Measurements from ENCODE around the gene C2CD4D.

C2CD4D gene

DNA sequence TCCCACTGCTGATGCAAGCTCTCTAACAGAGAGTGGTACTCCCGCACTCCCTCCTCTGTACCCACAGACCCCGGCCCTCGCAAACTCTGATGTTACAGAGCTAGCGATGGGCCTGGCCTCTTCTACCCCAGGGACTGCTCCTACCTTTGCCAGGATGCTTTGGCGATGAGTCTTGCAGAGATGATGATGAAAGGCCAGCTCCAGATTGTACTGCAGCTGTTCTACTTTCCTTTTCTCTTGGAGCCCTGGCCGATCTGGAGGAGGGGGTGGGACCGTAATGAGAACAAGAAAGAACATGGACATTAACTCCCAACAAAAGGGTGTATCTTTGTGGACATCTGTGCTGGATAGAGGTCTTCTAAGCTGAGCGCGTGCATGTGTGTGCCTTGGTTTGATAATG, 28.4 kb downstream of the C2CD4D start:
- no peak for DNase-seq

DNA sequence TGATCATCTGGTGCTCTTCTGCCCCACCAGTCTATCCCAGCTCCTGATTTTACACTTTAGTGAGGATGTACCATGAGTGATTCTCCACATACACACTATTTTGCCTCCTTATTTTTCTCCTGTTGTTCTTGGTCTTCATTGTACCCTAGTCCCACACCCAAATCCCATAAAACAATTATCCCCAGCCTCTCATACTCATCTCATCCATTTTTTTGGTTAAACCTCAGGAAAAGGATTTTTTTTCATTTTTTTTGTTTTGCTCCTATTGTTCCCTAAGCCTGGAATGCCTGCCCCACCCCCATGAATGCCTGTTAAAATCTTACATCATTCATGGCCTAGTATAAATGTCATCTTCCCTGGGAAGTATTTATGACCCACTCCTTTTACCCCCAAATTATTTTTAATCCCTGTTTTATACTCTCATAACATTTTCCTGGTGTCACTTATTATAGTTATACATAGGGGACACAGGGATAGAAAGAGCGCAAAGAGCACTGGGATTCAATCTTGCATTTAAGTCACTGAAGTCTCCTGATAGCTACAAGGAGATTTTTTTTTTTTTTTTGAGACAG, 29.5 kb downstream of the C2CD4D start:
- no peak for DNase-seq

DNA sequence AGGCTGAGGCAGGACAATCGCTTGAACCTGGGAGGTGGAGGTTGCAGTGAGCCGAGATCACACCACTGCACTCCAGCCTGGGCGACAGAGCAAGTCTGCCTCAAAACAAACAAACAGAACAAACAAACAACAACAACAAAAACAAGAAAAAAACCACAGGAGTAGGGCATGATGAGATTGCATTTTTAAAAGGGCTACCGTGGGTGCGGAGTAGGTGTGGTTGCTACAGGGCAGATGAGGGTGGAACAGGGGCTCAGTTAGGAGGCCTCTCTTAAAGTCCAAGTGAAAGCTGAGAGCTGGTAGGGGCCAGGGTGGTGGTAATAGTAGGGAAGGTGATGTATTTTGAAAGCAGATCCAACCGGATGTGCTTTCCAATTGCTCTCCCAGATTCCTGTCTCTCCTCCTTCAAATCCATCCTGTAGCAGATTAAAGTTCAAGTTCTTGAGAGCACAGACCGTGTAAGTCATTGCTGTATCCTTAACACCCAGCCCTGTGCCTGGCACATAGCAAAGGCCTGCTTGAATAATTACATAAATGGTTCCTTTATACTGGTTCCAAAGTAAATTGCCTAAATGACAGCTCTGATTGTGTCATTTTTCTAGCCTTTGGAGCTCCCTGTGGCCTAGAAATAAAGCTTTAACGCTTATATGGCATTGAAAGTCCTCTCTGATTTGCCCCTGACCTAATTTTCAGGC, 30.2 kb downstream of the C2CD4D start:
- peak; percentile 15 for DNase-seq

DNA sequence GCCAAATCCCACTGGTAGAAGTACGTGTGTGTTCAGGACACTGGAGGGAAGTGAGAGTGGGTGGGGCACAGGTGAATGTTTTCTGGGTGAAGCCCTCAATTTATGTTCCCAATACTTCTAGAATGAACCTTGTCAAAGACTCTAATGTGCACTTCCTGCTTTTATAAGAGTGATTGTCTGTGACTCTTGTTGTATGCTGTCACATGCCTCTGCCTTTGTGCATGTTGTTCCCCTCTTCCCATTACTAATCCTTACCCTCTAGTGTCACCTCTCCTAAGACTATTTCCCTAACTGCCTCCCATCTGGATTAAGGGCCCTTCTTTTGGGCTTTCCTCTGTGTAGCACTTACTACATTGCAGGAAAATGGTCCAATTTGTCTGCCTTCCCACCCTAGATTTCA, 31.9 kb downstream of the C2CD4D start:
- DNase-seq: no peak

DNA sequence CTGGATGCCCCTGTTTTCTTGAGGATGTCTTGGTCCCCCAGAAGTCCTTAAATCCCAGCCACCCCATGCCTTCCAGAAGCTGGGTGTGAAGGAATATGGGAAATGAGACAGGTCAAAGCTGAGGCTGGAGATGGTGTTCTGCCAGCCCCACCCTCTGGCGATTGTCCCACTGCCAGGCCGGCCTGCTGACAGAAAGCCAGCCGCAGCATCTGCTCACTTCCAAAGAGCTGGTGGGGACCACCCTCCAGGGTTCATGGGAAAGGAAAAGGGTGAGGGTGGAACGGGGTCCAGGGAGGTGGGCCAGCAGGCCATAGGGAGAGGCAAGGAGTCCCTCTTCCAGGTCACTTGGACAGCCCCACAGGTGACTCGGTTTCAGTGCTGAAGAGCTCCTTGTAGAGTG, 32.5 kb downstream of the C2CD4D start:
- DNase-seq: peak; percentile 17

DNA sequence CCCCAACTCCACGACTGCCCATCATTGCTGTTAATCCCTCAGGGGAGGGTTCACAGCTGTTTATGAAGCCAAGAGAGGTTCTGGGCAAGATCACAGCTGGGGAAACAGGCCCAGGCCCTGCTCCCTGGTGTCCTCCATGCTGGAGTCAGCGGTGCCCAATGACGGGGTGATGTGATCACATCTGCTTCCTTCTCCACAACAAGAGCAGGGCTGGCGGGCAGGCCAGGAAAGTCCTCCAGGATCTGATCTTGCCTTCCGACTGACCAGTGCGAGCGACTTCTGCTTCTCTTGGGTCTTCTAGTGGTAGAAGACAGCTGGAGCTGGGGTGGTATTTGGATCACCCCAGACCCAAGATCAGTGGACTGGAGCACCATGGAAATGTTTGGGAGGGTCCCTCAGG, 33.5 kb downstream of the C2CD4D start:
- DNase-seq: peak; percentile 40

DNA sequence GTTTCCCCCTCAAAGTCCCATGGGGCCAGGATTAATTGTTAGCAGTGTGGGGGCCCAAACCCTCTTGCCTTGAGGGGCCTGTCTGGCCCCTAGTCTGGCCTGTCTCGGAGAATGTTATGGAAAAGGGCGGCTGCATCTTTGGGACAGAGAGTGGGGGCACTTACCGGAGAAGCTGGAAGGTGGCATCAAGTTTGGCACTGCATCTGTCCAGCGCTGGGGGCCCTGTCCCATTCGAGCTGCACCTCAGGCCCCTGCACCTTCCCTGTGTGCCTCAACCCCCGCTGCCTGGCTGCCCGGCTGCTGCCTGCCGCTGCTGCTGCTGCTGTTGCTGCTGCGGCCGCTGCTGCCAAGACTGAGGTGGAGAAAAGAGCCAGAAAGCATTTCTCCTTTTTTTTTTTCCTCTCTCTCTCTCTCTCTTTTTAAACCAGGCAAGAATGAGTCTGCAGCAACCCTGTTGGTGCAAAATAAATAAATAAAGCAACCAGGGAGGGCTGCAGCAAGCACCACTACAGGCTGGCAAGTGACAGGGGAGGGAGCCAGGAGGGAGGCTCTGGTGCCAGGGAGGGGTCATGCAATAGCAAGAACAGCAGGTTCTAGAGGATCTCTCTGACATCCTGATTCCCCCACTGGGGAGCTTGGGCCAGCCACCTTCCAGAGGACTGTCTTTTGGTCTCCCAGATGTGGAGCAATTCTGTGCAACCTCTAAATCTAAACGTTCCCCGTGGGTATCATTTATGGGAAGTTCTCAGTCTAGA, 34.4 kb downstream of the C2CD4D start, which contains the start of gene LINGO4:
LINGO4 (minus strand) TSS at position 354 of the 755 bp plus-strand sequence. CDS start 2,715 bp downstream, outside the sequence.
- DNase-seq: peak; percentile 34

DNA sequence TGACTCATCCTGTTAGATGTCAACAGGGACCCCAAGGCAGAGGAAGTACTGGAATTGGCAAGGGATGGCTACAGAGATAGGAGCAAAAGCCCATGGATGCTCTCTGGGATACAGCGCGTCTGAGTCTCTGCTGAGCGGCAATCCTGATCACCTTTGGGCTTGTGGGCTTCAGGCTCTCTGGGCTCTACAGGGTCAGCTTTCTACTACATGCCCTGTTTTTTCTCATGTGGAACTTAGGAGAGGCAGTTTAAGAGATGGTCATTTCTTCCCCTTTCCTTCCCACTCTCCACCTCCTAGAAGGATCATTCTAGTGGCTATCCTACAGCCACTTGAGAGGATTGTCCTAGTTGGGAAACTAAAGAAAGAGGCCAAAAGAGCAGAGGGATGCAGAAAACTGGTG, 35.7 kb downstream of the C2CD4D start:
- DNase-seq: no peak

DNA sequence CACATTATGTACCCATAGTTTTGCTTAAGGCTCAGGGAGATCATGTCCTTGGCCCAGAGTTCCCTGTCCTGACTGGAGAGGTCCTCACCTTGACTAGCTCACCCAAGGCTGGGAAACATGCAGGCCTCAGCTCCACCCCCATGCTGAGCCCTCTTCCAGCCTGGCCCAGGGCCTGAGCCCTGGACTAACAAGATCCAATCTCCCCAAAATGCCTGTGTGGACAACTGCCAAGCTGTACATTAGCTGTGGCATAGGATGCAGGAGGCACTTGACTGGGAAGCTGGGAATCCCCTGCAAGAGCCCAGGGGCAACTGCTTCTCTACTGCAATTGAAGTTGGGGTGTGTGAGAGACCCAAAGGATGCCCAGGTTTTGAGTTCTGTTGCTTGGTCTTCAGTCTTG, 36.5 kb downstream of the C2CD4D start:
- DNase-seq: no peak

DNA sequence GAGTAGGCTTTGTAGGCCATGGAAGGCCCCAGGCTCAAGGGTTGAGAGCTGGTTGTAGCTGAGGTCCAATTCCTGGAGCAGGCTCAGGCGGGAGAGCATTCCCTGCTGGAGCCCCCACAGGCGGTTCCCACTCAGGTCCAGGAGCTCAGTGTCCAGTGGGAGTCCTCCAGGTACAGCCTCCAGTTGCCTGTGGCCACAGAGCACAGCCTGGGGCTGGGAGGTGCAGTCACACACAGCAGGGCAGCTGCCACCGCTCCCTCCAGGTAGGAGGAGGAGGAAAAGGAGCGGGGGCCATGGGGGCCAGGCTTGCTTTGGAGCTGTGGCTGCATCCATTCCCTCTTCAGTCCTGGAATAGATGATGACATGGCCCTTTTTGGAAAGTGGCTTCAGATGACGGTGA, 37.2 kb downstream of the C2CD4D start:
- no peak for DNase-seq

DNA sequence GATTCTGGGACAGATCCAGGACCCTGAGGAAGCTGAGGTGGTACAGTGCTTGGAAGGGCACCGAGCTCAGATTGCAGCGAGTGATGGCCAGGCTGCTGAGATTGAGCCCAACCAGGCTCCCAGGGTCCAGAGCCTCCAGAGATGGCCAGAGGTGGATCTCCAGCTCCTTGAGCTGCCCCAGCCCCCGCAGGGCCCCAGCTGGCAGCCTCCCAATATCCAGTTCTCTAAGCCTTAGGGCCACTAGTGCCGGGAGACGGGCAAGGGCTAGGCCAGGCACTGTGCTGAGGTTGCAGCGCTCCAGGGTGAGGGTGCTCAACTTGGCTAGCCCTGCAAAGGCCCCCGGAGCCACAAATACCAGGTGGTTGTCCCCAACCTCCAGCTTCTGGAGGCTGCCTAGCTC, 37.8 kb downstream of the C2CD4D start:
- DNase-seq: no peak

DNA sequence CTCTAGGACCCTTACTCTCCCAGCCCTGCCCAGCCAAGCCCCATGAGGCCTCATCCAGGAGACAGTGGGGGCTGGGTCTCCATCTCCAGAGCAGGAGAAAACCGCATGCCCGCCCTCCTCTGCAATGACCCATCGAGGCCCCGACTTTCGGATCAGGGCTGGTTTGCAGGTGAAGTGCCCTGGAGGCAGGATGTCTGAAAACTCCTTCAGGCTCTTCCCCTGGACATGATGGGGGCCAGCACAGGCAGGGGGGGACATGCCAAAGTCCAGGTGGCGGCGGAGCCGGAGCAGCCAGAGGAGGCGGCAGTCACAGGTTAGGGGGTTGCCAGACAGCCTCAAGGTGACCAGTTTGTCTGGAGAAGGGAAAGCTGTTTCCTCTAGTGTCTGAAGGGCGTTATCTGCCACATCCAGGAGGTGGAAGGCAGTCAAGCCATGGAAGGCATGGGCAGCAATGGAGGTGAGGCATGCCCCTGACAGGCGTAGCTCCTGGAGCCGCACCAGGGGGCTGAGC, 38.3 kb downstream of the C2CD4D start:
- DNase-seq: no peak

DNA sequence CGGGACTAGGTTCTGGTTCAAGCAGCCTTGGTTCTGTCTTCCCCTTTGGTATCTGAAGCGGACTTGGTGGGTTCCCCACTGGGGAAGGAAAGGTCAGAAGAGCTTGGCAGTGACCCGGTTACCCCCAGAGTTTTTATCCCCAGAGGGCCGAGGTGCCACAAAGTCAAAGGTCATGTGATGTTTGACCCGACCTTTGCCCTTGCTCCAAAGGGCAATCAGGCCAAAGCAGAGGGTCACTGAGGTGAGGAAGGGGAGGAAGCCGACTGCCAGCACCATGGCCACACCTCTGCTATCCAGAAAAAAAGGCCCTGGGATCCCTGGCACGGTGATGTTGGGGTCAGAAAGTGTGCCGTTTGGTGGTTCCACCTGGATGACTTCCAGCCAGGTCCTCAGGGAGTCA, 38.8 kb downstream of the C2CD4D start:
- DNase-seq: no peak

DNA sequence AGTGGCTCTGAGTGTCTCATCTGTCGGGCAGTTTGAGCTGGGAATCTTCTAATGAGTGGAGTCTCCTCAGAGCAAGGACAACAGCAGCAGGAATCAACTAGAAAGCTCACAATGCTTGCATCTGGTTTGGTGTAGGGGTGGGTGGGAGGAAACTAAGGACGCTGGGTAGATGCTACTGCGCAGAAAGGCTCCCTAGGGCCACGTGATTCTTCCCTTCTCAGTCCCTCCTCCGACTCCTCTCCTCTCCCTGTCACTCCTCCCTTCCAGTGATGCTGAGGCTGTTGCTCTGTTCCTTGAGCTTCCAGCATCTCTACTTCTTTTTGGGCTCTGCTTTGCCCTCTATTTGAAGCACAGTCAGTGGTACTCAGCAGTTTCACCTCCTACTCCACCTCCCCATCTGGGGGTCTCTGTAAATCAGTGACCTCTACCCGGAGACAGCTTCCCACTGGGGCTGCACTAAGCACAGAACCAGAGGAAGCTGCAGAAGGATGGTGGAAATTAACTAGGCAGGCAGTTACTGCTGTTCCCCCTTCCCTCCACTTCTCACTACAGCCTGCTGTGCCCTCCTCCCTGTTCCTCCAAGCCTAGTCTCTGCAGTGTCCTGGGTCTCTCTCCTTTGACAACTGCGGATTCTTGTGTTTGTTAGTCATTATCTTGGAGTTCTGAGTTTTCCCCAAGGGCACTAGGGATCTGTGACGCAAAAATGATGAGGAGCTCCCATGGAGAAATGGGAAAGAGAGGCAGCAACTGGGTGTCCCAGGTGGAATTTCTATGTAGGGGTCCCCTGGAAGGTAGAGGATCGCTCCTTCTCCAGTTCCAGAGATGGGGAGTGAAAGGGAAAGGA, 40.2 kb downstream of the C2CD4D start:
- DNase-seq: no peak

DNA sequence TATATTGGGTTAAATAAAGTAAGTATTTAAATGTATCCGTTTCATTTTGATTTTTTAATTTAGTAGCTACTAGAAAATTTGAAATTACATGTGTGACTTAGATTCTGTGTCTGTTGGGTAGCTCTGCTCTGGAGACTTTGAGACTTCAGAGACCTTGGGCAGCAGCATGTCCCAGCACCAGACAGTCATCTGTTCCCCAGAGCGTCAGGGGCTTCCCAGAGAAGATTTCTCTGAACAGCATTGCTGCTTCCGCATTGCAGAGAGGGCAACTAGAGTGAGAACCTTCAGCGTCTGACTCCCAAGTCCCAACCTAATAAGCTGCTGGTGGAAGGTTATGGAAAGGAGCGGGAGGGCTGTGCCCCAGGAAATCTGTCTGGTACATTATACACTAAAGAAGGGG, 41.0 kb downstream of the C2CD4D start:
- no peak for DNase-seq

DNA sequence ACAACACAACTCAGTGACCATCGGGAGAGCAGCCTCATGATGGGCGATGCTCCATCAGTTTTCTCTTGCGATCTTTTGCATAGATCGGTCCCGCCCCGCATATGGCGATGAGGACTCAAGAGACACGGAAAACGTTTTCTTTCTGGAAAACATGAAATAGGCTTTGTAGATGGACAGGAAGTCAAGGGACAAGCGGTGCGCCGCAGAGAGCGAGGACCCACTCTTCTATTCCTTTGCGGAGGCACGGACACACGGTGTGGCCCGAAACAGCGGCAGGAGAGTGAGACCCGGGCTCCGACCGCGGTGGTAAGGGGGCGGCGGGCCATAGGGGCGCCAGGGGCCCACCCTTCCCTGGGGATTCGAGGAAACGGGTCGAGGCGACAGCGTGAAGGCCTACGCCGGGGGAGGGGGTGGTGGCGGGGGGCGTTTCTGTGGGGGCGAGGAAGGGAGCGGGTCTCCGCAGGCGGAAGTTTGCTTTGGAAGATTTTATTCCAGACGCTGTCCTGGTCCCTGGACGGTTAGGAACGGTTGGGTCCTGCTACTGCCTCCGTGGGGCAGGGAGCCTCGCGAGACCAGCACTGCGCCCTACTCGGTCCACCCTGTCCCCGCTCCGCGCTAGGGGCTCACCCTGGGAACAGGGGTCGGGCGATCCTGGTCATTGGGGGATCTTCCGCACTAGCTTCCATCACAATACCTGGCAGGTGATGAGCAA, 48.5 kb downstream of the C2CD4D start:
- peak; percentile 63 for DNase-seq

DNA sequence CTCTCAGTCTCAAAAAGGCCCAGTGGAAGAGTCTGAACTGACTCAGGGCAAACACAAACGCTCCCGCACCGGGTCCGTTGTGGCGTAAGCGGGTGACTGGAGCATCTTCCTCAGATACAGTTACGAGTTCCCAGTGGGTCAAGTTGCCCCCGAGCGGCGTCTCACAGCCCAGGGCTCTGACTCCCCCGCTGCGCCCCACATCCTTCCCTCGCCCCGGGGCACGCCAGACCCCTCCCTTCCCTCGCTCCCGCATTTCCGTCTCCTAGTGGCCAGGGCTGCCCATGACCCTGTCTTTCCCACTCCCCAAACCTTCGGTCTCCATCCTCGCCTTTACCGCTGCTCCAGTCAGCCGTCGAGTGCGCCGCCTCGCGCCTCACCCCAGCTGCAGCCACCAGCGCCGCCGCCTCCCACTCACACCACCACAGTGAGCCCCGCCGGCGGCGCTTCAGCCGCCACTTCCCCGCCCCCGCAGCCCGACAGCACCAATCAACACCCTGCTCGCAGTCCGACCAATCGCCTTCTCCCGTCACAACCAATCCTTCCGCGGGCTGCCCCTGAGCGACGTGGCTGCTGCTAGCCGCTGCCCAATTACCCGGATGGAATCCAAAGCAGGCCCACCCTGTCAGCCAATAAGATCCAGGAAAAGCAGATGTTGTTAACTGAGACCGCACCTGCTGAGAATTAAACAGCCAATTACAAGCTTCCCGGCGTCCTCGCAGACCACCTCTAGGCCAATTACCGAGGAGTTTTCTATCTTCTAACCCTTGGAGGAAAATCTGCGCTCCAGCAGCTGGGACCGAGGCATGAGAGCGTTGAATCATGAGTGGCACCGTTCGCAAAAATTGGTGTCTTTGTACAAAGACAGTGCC, 49.3 kb downstream of the C2CD4D start, which contains the start of gene TDRKH:
TDRKH (minus strand) TSS at position 430 of the 869 bp plus-strand sequence. CDS start 7,478 bp downstream, outside the sequence.
- DNase-seq: peak; percentile 98

All from activated CD8-positive, alpha-beta memory T cell treated with anti-CD3 and anti-CD28 coated beads, Interleukin-2, amount 50 U/mL, for 48 hours (primary cell).